Glomerular visceral epithelial cell (primary cell): ENCODE results near the gene FBXO9.
A peak's percentile ranks its signal among the peaks of the same experiment; 100 is the strongest.
"Not testable (repeated sequence)": the region's sequence is repeated elsewhere in the genome, so short reads cannot be mapped to it uniquely, and the experiment has no call there.

Experiments used
- DNase-seq: peaks from one replicate; pipeline ENCODE4 v3.0.0-alpha.2; 2016; ENCODE audit errors: extremely low spot score

Gene FBXO9

DNA sequence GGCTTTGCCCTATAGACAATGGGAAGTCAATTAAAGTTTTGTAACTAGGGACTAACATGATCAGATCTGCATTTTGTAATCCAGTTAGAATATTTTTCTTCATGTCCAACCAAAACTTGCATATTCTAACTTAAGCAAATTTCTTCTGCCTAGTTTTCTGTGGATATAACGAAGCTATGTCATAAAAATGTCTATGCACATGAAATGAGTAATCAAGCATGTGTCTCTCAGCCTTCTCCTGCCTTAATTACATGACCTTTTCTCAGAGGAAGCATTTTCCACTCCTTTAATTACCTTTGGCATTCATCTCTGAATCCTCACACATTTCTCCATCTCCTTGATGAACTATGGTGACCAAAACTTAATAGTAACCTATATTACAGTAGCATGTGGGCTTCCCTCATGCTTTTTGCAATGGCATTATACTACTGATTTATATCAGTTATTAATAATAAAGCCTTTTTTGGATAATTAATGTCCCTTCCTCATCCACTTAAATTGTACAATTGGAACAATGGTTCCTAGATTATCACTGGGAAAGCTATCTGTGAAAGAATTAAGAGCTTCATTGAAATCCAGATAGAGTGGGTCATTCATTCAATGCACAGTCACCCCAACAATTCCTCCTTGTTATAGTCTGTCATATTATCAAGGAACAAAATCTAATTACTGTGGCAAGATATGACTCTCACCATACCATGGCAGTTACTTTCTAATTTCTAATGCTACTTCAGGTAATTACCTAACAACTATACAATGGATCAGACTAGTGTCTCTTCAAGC, 19.1 kb upstream of the FBXO9 start:
- no peak for DNase-seq

DNA sequence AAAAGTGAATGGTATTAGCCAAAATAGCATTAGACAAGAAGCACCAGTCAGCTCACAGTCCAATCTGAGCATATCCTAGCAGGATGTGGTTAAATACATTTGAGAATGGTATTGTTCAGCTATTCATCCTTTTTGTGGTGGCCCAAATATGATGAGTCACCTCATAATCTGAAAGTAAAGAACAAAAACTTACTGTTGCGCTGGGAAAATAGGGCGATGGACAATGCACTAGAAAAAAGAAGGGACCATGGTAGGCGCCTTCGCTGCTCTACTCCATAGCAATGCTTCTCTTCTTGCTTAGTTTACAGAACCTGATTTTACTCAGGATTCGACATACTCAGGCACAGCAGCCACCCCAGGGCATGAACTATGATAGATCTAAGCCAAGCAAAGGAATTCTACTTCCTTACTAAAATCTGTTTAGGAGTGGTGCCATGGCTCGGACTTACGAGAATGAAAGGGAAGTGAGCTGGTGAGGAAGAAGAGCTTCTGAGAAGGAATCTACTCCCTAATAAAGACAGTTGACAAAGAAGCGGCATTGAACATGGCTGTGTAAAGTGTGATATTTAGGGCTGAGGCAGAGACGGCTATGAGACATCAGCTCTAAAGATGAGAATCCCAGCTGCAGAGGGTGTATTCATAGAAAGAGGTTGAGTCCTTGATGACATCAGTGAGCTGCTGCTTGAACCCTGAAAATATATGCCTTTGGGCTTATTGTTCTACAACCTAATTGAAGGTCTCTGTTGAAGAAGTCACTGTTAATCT, 16.6 kb upstream of the FBXO9 start:
- DNase-seq, result peak; percentile 76

DNA sequence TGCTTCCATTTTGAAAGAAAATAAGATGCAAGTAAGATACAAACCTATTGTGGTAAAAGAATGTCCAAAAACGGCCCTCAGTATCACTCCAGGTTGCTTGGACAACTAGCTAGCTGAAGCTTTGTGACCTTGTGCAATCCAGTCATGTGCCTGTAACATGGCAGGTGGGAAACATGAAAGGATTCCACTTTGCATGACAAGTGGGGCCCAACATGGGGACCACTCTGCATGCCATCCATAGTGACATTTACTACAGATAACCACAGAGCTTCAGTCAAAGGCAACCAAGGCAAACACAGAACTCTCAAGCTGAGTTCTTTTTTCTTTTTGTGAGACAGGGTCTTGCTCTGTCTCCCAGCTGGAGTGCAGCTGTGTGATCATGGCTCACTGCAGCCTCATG, 15.8 kb upstream of the FBXO9 start:
- no peak for DNase-seq

DNA sequence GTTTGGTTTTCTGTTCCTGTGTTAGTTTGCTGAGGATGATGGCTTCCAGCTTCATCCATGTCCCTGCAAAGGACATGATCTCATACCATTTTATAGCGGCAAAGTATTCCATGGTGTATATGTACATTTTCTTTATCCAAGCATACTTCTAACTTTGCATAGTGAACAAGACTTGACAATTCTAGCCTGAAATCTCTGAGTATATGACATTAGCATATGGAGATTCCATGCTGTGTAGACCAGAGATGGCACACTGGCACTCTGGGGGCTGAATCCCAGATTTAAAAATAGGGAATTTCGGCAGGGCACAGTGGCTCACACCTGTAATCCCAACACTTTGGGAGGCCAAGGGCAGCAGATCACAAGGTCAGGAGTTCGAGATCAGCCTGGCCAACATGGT, 13.1 kb upstream of the FBXO9 start:
- DNase-seq, result not testable (repeated sequence)

DNA sequence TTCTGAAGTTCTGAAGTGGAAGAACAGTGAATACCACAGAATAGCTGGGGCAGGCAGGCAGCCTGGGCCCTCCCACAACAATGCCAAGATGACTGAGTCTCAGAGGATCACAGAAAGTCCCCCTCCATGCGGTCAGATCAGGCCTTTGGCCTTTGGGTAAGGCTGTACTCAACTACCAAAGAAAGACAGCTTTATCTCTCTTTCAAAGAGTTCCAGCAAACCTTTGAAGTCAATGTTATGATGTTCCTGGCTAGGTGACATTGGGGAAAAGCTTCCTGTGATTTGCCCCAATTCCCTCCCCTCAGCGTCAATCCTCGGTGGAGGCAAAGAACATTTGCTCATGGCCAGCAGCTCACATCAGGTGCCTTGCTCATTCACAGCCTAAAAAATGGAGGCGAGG, 10.7 kb upstream of the FBXO9 start:
- DNase-seq, result no peak

DNA sequence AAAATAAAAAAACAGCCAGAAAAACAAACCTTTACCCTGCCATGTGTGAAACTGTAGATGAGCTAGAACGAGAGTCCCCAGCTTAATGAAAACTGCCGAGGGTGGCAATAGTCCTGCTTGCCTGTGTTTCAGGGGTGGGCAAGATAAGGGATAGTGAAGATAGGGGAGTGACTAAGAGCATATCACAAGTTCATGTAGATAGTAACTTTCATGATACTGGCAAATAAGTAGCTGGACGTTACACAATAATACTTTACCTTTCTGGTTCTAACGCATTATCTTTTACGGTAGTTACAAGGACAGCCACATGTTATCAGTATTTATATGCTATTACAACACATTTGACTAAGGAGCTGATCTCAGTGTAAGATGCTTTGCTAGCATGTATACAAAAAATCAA, 9.3 kb upstream of the FBXO9 start:
- DNase-seq, result no peak

DNA sequence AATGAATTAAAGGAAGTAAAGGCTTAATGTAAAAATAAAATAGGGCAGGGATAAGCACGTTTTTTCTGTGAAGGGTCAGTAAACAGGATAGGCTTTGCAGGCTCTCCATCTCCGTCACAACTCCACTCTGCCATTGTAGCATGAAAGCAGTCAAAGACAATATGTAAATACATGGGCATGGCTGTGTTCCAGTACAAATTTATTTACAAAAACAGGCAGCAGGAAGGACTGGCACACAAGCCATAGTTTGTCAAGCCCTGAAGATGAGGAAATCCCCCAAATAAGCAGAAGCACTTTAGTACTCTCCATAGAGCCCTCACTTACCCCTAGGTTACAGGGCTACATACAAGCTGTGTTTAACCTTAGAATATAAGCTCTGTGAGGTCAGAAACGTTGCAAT, 8.9 kb upstream of the FBXO9 start:
- no peak for DNase-seq

DNA sequence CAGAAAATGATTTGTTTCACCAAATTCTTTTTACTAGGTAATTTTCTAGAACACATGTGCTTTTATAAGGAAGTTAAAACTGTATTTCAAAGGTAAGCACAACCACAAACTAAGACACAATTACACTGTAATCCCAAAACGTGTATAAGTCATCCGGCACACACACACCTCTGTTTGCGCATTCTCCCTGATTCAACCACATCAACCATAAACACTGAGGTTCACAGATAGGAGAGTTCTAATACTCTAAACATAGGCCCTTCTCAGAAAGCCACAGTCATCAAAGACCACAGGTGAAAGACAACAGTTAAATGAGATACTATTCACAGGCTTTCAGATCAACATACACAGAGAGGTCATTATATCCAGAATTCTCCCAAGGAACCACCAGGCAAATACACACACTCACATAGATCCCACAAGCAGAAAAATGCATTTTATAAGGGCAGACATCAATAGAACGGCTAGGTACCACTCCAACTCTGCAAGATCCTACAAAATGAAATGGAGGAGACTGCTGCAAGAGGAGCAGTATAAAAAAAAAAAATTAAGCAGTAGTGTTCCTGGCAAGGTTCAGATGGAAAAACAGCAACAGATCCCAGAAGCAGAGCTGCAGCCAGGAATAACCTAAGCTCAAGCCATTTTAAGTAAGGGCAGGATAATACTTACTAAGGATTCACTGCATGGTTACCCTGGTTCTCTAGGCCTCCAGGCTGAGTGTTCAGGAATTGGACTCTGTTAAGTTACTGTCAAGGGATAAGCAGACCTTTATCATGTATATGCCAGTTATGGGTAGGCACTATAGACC, 6.6 kb upstream of the FBXO9 start:
- no peak for DNase-seq

DNA sequence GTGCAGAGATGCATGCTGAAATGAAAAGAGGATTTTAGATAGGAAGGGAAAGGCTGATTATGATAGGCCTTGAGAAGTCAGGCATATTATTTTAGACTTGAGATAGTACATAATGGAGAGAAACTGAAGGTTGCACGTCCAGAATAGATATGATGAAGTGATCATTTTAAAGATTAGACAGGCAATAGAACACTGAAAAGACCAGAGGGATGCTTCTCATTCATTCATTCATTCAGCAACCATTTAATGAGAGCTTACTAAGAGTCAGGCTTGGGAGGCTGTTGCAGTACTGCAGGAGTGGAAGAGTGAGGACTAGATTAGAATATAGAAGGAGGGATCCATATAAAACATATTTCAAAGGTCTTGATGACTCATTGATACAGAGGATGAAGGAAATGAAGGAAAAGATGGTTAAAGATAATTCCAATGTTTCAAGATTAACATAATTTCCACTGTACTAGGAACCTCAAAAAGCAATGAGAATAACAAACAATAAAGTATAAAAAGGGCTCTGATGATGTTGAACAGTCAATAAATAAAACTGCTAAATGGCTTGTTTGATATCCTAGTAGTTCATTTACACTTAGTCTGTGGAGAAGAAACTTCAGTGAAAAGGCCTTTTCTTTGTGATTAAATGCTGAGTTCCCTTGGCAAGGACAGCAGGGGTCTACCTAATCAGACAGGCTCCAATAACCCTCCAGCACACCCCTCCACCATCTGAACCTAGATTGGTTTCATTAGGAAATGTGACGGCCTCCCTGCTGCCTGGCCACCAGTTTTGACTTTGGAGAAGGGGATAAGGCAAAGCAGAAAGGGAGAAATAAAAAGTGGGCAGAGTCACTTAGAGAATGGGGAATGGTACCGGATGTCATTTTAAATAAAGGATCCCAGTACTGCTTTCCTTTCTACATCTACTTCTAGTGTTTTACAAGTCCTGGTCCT, 5.3 kb upstream of the FBXO9 start:
- DNase-seq, result no peak

DNA sequence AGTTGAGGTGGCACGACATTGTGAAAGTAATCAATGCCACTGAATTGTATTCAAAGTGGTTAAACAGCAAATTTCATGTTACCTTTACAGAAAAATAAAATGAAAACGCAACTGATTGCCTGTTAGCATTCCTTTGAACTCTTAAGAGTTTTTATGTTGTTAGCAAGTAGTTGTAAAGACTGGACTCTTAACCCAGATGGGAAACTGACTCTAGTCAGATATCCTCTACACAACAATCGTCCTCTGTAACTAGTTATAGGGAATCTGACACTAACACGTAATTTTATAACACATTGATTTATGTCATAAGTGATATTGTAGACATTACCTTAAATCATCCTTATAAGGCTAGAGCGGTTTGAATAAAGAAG, 3.0 kb upstream of the FBXO9 start:
- DNase-seq, result no peak

DNA sequence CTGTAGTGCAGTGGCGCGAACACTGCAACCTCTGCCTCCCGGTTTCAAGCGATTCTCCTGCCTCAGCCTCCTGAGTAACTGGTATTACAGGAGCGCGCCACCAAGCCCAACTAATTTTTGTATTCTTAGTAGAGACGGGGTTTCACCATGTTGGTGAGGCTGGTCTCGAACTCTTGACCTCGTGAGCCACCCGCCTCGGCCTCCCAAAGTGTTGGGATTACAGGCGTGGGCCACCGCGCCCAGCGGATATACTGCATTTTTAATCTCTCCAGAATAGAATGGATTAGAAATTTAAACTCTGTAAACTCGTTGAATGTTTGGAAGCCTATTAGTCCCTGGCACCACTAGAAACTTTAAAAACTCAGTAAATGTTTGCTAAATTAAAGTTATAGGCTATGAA, 949 bp upstream of the FBXO9 start:
- not testable (repeated sequence) for DNase-seq

DNA sequence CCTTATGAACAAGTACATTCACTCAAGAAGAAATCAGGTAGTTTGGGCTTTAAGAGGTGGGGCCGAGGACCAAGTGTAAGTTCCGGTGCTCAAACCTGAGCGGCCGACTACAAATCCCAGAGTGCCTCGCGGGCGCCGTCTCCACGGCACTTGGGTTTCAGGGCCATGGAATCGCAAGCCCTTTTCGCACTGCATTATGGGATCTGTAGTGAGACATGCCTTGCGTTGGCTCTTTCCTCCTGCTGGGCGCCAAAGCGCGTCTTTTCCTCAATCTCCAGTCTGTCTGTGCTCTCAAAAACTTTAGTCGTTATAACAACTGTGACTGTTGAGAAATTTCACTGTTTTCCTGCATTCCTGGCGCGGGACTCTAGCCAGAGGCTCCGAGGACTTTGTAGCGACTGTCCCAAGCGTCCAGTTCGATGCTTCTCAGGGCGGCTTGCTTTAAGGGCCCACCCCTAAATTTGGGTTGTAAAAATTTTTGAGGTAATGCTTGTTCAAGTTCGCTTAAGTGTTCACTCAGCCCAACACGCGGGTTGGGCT, 408 bp upstream of the FBXO9 start:
- DNase-seq, result peak; percentile 96

DNA sequence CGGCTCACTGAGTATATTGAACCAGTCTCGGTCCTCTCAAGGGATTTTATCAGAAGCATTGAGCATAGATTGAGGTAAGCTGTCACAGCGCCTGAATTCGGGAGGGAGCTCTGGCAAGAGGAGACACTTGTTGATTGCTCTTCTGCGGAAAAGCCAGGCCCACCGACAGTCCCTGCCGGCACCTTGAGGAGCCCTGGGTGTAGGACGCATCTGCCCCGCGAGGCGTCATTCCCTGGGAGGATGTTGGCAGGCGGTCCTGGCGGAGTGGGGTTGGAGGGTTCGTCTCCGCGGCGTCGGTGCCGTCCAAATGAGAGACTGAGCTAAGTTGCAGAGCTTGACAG, 843 bp downstream of the FBXO9 start:
- peak; percentile 48 for DNase-seq

DNA sequence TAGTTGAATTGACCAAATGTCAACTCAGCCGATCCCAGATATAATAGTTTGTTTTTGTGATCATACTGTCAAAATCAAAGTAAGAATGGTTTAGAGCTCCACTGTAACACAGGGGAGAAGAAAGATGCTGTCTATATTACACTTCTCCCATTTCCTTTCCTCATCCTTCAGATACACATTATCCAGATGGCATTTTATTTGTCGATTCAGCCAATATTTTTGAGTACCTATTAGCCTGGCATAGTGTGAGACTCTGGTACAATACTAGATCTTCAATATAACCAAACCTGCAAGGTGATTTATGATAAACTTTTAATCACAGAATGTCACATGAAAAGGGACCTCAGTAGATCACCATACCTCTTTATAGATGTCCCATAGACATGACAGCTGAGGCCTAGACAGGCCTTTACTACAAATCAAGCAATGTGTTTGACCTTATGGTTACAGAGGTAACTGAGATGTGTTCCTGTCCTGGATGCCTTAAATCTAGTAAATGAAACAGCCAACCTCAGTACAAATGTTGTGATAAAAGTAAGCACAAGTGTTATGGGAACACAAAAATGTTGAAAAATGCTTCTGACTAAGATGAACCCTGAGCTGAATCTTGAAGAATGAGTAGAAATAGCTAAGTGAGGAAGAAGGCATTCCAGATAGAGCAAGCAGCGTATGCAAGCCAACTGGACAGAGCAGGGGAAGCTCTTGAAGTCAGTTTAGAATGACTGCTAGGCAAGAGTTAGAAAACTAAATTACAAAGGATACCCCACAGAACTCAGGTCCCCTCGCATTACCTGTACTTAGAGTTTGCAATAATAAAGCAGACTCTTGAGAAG, 1.9 kb downstream of the FBXO9 start:
- DNase-seq, result no peak

DNA sequence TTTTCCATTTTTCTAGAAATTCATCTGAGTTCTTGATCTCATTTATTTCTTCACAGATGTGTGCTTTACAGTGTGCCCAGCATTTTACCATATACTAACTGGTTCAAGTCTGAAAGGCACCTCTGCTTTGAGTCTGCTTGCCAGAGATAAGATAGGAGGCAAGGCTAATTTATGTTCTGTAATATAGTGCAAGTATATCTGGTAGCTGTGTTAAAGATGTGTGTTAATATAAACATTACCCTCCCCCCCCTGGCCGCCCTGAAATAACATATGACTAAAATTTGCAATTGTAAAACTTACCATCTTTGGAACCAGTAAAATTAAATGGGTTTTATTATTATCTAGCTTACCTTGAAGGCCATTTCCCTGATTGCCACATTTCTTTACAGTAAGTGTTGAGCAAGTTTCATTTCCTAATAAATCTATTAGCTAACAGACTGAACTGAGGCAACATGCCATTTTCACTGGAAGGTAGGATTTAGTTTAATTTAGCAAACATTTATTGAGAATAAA, 2.7 kb downstream of the FBXO9 start:
- no peak for DNase-seq

DNA sequence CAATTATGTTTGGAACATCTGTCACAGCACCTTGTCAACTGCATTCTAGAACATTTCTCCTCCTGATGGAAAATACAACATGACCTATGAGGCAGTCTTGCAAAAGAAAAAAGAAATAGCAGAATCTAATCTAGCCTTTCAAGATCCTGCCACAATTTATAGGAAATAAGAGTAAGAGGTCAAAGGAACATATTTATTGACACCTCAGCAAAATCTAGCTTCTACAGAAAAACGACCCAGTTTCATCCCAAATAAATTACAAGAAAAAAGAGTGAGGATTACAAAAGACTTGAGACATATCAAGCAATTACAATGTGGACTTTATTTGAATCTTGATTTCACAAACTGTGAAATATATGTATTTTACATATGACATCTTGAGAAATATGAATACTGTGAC, 4.2 kb downstream of the FBXO9 start:
- DNase-seq, result no peak

DNA sequence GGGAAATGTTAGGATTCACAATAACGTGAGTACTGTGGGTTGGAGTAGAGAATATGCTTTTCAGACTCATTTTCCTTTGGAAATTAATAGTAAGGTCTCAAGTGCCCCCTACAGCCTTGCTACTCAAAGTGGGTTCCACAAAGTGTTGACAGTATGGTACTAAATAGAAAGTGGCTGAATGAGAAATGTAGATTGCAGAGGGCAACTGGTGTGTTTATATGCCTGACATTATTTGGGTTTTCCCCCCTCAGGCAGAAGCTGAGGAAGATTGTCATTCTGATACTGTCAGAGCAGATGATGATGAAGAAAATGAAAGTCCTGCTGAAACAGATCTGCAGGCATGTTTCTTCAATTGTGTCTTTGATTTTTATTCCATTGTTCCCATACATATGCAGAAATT, 5.6 kb downstream of the FBXO9 start:
- no peak for DNase-seq

DNA sequence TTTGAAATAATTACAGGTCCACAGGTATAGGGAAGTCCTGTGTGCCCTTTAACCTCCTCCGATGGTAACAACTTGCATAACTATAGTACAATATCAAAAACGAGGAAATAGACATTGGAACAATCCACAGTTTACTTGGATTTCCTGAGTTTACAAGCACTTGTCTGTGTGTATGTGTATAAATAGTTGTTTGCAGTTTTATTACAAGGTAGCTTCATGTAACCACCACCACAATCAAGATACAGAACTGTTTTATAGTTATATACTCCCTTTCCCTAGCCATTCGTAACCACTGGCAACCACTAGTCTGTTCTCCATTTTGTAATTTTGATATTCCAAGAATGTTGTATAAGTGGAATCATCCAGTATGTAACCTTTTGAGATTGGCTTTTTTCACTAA, 9.1 kb downstream of the FBXO9 start:
- DNase-seq, result no peak

DNA sequence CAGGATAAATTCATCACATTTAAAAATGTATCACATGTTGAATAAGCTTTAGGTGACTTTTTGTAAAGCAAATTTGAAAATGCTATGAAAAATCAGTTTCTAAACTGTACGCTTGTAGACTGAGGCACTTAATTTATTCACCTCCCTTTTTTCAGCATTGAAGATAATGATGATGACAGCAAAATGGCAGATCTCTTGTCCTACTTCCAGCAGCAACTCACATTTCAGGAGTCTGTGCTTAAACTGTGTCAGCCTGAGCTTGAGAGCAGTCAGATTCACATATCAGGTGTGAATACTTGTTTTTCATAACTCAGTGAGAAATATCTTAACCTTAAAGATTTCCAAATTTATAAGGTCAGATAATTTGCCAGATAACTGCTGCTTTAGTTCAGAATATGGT, 15.6 kb downstream of the FBXO9 start:
- no peak for DNase-seq

DNA sequence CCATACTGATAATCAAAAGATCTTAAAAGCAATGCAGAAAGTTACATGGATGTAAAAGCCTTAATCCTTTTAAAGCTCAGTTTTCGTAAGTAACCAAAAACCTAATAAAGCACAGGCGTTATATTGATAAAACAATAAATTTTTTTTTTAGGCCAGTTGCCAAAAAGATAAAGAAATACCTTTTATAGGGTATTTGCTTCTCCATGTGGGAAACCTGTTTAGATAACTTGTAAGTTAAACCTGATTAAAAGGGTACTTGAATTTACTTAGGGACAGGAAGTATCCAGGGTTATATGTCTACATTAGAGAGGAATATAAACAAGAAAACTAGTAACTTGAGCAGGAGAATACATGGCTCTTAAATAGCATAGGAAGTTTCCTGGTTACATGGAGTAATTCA, 21.1 kb downstream of the FBXO9 start:
- no peak for DNase-seq
